ENCODE results near the gene RHOF. TPM values are rescaled to one million over a fixed set of nuclear protein-coding genes. Genes with fewer than 3 reads are reported as not detected.

RHOF gene
- total and polyA plus RNA-seq, 2 donors (not counting 1 experiment from before 2014, with no cell fraction given): 2.3 to 6.8 TPM

GRCh38 chr12:121839106-121839992 lies 45.9 kb upstream of the RHOF start:
- Histone ChIP-seq H3K4me3 (replicated peaks in 1 of 4; ENCODE audit: control extremely low read depth in 1 of 4, insufficient read depth in 1 of 4, low read depth in 3 of 4, low read length in 4 of 4) (peak overlapping the region; percentile 45 to 82 (median 71)), H3K27ac (ENCODE audit: insufficient read depth, low read length) (no peak overlapping the region), H3K9me3 (ENCODE audit: control insufficient read depth, insufficient read depth, low read depth, low read length) (no peaks in the 10 kb centered on the region), H4K20me1 (ENCODE audit: control insufficient read depth, extremely low read depth, insufficient read depth, low read length) (no peaks in the 10 kb centered on the region), H2AFZ (ENCODE audit: low read length) (peak overlapping the region; percentile 98), H3K4me2 (ENCODE audit: extremely low read depth, insufficient read depth, low read length) (peak overlapping the region; percentile 97), H3K79me2 (ENCODE audit: control insufficient read depth, insufficient read depth, low read length) (no peaks in the 10 kb centered on the region), H3K9ac (ENCODE audit: insufficient read depth, low read length) (peak overlapping the region; percentile 46), H3K4me1 (ENCODE audit: control insufficient read depth, extremely low read depth, insufficient read depth, low read length) (peaks cover 2% of the 10 kb centered on the region), H3K36me3 (ENCODE audit: control insufficient read depth, insufficient read depth, low read length) (no peaks in the 10 kb centered on the region), H3K27me3 (ENCODE audit: control insufficient read depth, insufficient read depth, low read length) (no peaks in the 10 kb centered on the region)
- peak; percentile 93 to 98 for DNase-seq (ENCODE audit: low read depth in 2 of 2)
- peak; percentile 35 to 50 for TF ChIP-seq CTCF (conservative IDR thresholded peaks at IDR 0.05 in 1 of 2, IDR thresholded peaks at IDR 0.05 in 1 of 2; ENCODE audit: low read depth in 1 of 2, low read length in 2 of 2)
- no peak for TF ChIP-seq EZH2 (IDR thresholded peaks at IDR 0.05; ENCODE audit: low read length, missing control alignments)

- H3K27me3 ChIP-seq (ENCODE audit: control insufficient read depth, insufficient read depth, low read length): no peaks in the 10 kb centered on the region
- no peak overlapping the region for H3K9ac ChIP-seq (ENCODE audit: insufficient read depth, low read length)
- H3K4me3 ChIP-seq (replicated peaks in 1 of 4; ENCODE audit: control extremely low read depth in 1 of 4, insufficient read depth in 1 of 4, low read depth in 3 of 4, low read length in 4 of 4): no peak overlapping the region
- H3K4me1 ChIP-seq (ENCODE audit: control insufficient read depth, extremely low read depth, insufficient read depth, low read length): peaks cover 2% of the 10 kb centered on the region
- H3K36me3 ChIP-seq (ENCODE audit: control insufficient read depth, insufficient read depth, low read length): no peaks in the 10 kb centered on the region
- H3K79me2 ChIP-seq (ENCODE audit: control insufficient read depth, insufficient read depth, low read length): no peaks in the 10 kb centered on the region
- no peak for DNase-seq (ENCODE audit: low read depth in 2 of 2)
- no peaks in the 10 kb centered on the region for H3K9me3 ChIP-seq (ENCODE audit: control insufficient read depth, insufficient read depth, low read depth, low read length)
- no peak for TF ChIP-seq EZH2 (IDR thresholded peaks at IDR 0.05; ENCODE audit: low read length, missing control alignments)
- no peak for TF ChIP-seq CTCF (conservative IDR thresholded peaks at IDR 0.05 in 1 of 2, IDR thresholded peaks at IDR 0.05 in 1 of 2; ENCODE audit: low read depth in 1 of 2, low read length in 2 of 2)
- no peak overlapping the region for H2AFZ ChIP-seq (ENCODE audit: low read length)
- H3K4me2 ChIP-seq (ENCODE audit: extremely low read depth, insufficient read depth, low read length): no peak overlapping the region
- no peak overlapping the region for H3K27ac ChIP-seq (ENCODE audit: insufficient read depth, low read length)
- no peaks in the 10 kb centered on the region for H4K20me1 ChIP-seq (ENCODE audit: control insufficient read depth, extremely low read depth, insufficient read depth, low read length)
Observed at GRCh38 chr12:121838126-121838525, 44.6 kb upstream of the RHOF start.

- Histone ChIP-seq H3K4me2 (ENCODE audit: extremely low read depth, insufficient read depth, low read length) (no peak overlapping the region), H3K4me3 (replicated peaks in 1 of 4; ENCODE audit: control extremely low read depth in 1 of 4, insufficient read depth in 1 of 4, low read depth in 3 of 4, low read length in 4 of 4) (no peak overlapping the region), H3K9ac (ENCODE audit: insufficient read depth, low read length) (no peak overlapping the region), H3K36me3 (ENCODE audit: control insufficient read depth, insufficient read depth, low read length) (no peaks in the 10 kb centered on the region), H3K79me2 (ENCODE audit: control insufficient read depth, insufficient read depth, low read length) (no peaks in the 10 kb centered on the region), H2AFZ (ENCODE audit: low read length) (no peak overlapping the region), H3K27ac (ENCODE audit: insufficient read depth, low read length) (no peak overlapping the region), H3K9me3 (ENCODE audit: control insufficient read depth, insufficient read depth, low read depth, low read length) (no peaks in the 10 kb centered on the region), H3K4me1 (ENCODE audit: control insufficient read depth, extremely low read depth, insufficient read depth, low read length) (peaks cover 2% of the 10 kb centered on the region), H3K27me3 (ENCODE audit: control insufficient read depth, insufficient read depth, low read length) (no peaks in the 10 kb centered on the region), H4K20me1 (ENCODE audit: control insufficient read depth, extremely low read depth, insufficient read depth, low read length) (no peaks in the 10 kb centered on the region)
- no peak for DNase-seq (ENCODE audit: low read depth in 2 of 2)
- peak in 1 of 2 donors; percentile 18 for TF ChIP-seq CTCF (conservative IDR thresholded peaks at IDR 0.05 in 1 of 2, IDR thresholded peaks at IDR 0.05 in 1 of 2; ENCODE audit: low read depth in 1 of 2, low read length in 2 of 2)
- no peak for TF ChIP-seq EZH2 (IDR thresholded peaks at IDR 0.05; ENCODE audit: low read length, missing control alignments)
Observed at GRCh38 chr12:121837680-121838079, 44.2 kb upstream of the RHOF start.

All from fibroblast of lung (primary cell).